ENCODE data around the gene UBC.

Gene UBC

DNA sequence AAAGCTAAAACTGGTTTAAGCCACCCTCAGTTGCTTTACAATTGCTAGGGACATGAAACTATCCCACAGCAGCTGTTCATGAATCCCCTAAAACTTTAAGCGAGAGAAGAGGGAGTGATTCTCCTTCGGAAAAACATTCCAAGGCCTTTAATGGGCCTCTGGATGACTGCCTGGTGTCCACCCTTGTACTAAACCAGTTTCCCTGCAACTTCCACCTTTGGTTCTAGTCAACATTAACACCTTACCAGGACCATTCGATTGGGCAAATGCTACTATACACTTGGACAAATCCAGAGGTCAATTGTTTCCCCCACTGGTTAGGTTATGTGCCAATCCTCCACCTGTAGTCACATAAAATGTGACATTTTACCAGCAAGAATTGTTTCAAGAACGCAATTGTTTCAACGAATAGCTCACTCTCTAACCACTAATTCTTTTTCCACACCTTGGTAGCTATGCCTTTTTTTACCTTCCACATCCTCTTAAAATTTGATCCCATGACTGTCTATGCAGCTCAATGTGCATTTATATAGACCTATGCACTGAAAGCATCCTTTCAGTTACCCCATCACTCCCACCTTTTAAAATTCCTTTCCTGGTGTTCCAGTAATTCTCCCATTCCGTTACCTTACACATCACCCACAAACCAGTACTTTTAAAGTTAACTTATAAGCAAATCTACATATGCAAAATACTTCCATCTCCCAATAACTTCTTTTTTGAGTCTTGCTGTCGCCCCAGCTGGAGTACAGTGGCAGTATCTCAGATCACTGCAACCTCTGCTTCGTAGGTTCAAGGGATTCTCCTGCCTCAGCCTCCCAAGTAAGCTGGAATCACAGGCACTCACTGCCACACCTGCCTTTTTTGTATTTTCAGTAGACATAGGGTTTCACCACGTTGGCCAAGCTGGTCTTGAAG, 3.6 kb downstream of the UBC start:
- peaks cover 18 to 37% of the 10 kb centered on the region in 2 donors for H3K36me3 ChIP-seq (replicated peaks in 1 of 2; ENCODE audit: control insufficient read depth in 2 of 2, insufficient read depth in 2 of 2, low read length in 2 of 2)
- no peak overlapping the region for H2BK120ac ChIP-seq (ENCODE audit: low read depth, low read length)
- no peak overlapping the region for H3K4ac ChIP-seq (ENCODE audit: low read length)
- H3K23ac ChIP-seq (ENCODE audit: low read depth, low read length, poor library complexity): no peak overlapping the region
- no peaks in the 10 kb centered on the region for H3K27me3 ChIP-seq (ENCODE audit: control insufficient read depth in 3 of 3, insufficient read depth in 3 of 3, low read depth in 1 of 3, low read length in 3 of 3)
- H3K4me2 ChIP-seq (ENCODE audit: insufficient read depth, low read length, poor library complexity, severe bottlenecking): no peak overlapping the region
- H2BK5ac ChIP-seq (ENCODE audit: low read length): no peak overlapping the region
- H2AK5ac ChIP-seq (ENCODE audit: low read depth, low read length): no peak overlapping the region
- H3K9me3 ChIP-seq (replicated peaks in 1 of 2; ENCODE audit: control insufficient read depth in 2 of 2, insufficient read depth in 1 of 2, low read depth in 1 of 2, low read length in 2 of 2): no peaks in the 10 kb centered on the region
- H4K91ac ChIP-seq (ENCODE audit: low read depth, low read length, poor library complexity): no peak overlapping the region
- 100% methylated on average over 1 of the region's 9 CpGs; no CpG with 5 or more reads in 1 of the 2 donors for WGBS, 2 donors (ENCODE audit: extremely low coverage in 2 of 2, insufficient read length in 2 of 2, insufficient replicate concordance in 1 of 2)
- no peak overlapping the region for H2AFZ ChIP-seq (ENCODE audit: low read length)
- DNase-seq (ENCODE audit: low spot score): no peak
- no peak overlapping the region for H2BK15ac ChIP-seq (ENCODE audit: low read length)
- no peak overlapping the region for H3K27ac ChIP-seq (replicated peaks; ENCODE audit: low read length)
- no peak overlapping the region for H4K8ac ChIP-seq (ENCODE audit: low read depth, low read length)
- H3K4me3 ChIP-seq (ENCODE audit: low read length in 2 of 2): peak overlapping the region in 1 of 2 donors; percentile 67
- H3K4me1 ChIP-seq (ENCODE audit: control insufficient read depth in 2 of 2, insufficient read depth in 1 of 2, low read depth in 1 of 2, low read length in 2 of 2): peaks cover 5 to 7% of the 10 kb centered on the region in 2 donors
- no peak overlapping the region for H3K9ac ChIP-seq (ENCODE audit: low read depth, low read length, poor library complexity)
- H3K79me1 ChIP-seq (ENCODE audit: low read depth, low read length): peaks cover 7% of the 10 kb centered on the region
- H3K18ac ChIP-seq (ENCODE audit: low read length): no peak overlapping the region
- H3K14ac ChIP-seq (ENCODE audit: low read length): no peak overlapping the region
- no peak overlapping the region for H2BK12ac ChIP-seq (ENCODE audit: low read length)

DNA sequence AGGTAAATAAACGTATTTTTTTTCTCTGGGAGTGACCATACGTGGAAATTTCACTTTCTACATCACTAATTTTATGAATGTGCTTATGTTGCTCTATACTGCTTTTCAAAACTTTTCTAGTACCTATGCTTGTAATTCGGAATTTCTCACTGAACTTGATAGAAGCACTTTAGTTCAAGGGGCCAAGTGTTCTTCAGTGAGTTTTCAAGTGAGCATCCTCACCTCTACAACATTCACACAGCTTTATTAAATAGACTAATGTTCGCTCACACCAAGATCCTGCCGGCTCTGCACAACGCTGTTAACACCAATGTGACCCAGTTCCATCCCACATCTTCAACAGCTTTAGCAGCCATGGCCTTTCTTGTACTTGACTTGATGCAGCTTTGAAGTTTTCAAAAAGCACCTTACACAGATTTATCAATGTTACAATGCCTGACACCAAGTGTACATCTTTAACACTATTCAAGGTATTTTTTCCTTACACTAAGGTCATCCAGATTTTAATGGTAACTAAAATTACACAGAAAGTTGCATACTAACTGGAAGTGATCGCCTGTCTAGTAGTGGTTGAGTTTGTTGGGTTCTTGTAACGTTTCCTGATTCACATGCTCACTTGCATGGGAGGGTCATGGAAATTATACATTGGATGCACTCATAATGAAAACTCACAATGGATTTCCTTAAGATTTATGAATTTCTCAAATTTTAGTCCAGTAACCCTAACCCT, 4.5 kb downstream of the UBC start:
- Histone ChIP-seq H3K9me3 (replicated peaks in 1 of 2; ENCODE audit: control insufficient read depth in 2 of 2, insufficient read depth in 1 of 2, low read depth in 1 of 2, low read length in 2 of 2) (no peaks in the 10 kb centered on the region), H2BK12ac (ENCODE audit: low read length) (no peak overlapping the region), H3K79me1 (ENCODE audit: low read depth, low read length) (peaks cover 7% of the 10 kb centered on the region), H4K8ac (ENCODE audit: low read depth, low read length) (no peak overlapping the region), H2AK5ac (ENCODE audit: low read depth, low read length) (no peak overlapping the region), H3K27ac (replicated peaks; ENCODE audit: low read length) (no peak overlapping the region), H3K4ac (ENCODE audit: low read length) (no peak overlapping the region), H3K4me1 (ENCODE audit: control insufficient read depth in 2 of 2, insufficient read depth in 1 of 2, low read depth in 1 of 2, low read length in 2 of 2) (peaks cover 3% of the 10 kb centered on the region in 2 donors), H3K18ac (ENCODE audit: low read length) (no peak overlapping the region), H3K9ac (ENCODE audit: low read depth, low read length, poor library complexity) (no peak overlapping the region), H3K4me3 (ENCODE audit: low read length in 2 of 2) (no peak overlapping the region), H3K14ac (ENCODE audit: low read length) (no peak overlapping the region), H3K27me3 (ENCODE audit: control insufficient read depth in 3 of 3, insufficient read depth in 3 of 3, low read depth in 1 of 3, low read length in 3 of 3) (no peaks in the 10 kb centered on the region), H2AFZ (ENCODE audit: low read length) (no peak overlapping the region), H3K36me3 (replicated peaks in 1 of 2; ENCODE audit: control insufficient read depth in 2 of 2, insufficient read depth in 2 of 2, low read length in 2 of 2) (peaks cover 18 to 37% of the 10 kb centered on the region in 2 donors), H2BK120ac (ENCODE audit: low read depth, low read length) (no peak overlapping the region), H2BK5ac (ENCODE audit: low read length) (no peak overlapping the region), H2BK15ac (ENCODE audit: low read length) (no peak overlapping the region), H3K23ac (ENCODE audit: low read depth, low read length, poor library complexity) (no peak overlapping the region), H4K91ac (ENCODE audit: low read depth, low read length, poor library complexity) (no peak overlapping the region), H3K4me2 (ENCODE audit: insufficient read depth, low read length, poor library complexity, severe bottlenecking) (no peak overlapping the region)
- WGBS, 2 donors (ENCODE audit: extremely low coverage in 2 of 2, insufficient read length in 2 of 2, insufficient replicate concordance in 1 of 2): no CpG with 5 or more reads among the region's 8 CpGs
- DNase-seq (ENCODE audit: low spot score): no peak

GRCh38 chr12:124906606-124907261, 7.7 kb downstream of the UBC start:
- H3K4me2 ChIP-seq (ENCODE audit: insufficient read depth, low read length, poor library complexity, severe bottlenecking): no peak overlapping the region
- no peak overlapping the region for H3K4ac ChIP-seq (ENCODE audit: low read length)
- H3K4me1 ChIP-seq (ENCODE audit: control insufficient read depth in 2 of 2, insufficient read depth in 1 of 2, low read depth in 1 of 2, low read length in 2 of 2): peaks cover 4 to 8% of the 10 kb centered on the region in 2 donors
- H2AFZ ChIP-seq (ENCODE audit: low read length): no peak overlapping the region
- no peaks in the 10 kb centered on the region for H3K9me3 ChIP-seq (replicated peaks in 1 of 2; ENCODE audit: control insufficient read depth in 2 of 2, insufficient read depth in 1 of 2, low read depth in 1 of 2, low read length in 2 of 2)
- no peak overlapping the region for H2BK5ac ChIP-seq (ENCODE audit: low read length)
- DNase-seq (ENCODE audit: low spot score): peak; percentile 86
- H2BK120ac ChIP-seq (ENCODE audit: low read depth, low read length): no peak overlapping the region
- H3K9ac ChIP-seq (ENCODE audit: low read depth, low read length, poor library complexity): no peak overlapping the region
- H3K4me3 ChIP-seq (ENCODE audit: low read length in 2 of 2): no peak overlapping the region
- no peak overlapping the region for H2BK15ac ChIP-seq (ENCODE audit: low read length)
- peaks cover 11 to 17% of the 10 kb centered on the region in 2 donors for H3K36me3 ChIP-seq (replicated peaks in 1 of 2; ENCODE audit: control insufficient read depth in 2 of 2, insufficient read depth in 2 of 2, low read length in 2 of 2)
- no CpG with 5 or more reads among the region's 2 CpGs for WGBS, 2 donors (ENCODE audit: extremely low coverage in 2 of 2, insufficient read length in 2 of 2, insufficient replicate concordance in 1 of 2)
- H3K27ac ChIP-seq (replicated peaks; ENCODE audit: low read length): no peak overlapping the region
- H3K27me3 ChIP-seq (ENCODE audit: control insufficient read depth in 3 of 3, insufficient read depth in 3 of 3, low read depth in 1 of 3, low read length in 3 of 3): no peaks in the 10 kb centered on the region
- H2BK12ac ChIP-seq (ENCODE audit: low read length): no peak overlapping the region
- no peak overlapping the region for H3K18ac ChIP-seq (ENCODE audit: low read length)
- H4K91ac ChIP-seq (ENCODE audit: low read depth, low read length, poor library complexity): no peak overlapping the region
- H3K23ac ChIP-seq (ENCODE audit: low read depth, low read length, poor library complexity): no peak overlapping the region
- no peak overlapping the region for H2AK5ac ChIP-seq (ENCODE audit: low read depth, low read length)
- H4K8ac ChIP-seq (ENCODE audit: low read depth, low read length): no peak overlapping the region
- H3K14ac ChIP-seq (ENCODE audit: low read length): no peak overlapping the region
- no peaks in the 10 kb centered on the region for H3K79me1 ChIP-seq (ENCODE audit: low read depth, low read length)

All from neuronal stem cell (in vitro differentiated cells).